ENCODE data around the gene ANO6.
A peak's percentile ranks its signal among the peaks of the same experiment; 100 is the strongest.
"Not testable (repeated sequence)": the region's sequence is repeated elsewhere in the genome, so short reads cannot be mapped to it uniquely, and the experiment has no call there.

ANO6 gene

GRCh38 chr12:45309836-45310626 lies 94.1 kb downstream of the ANO6 start:
- peak; percentile 44 for DNase-seq (ENCODE audit: low read depth)

- DNase-seq (ENCODE audit: low read depth) = no peak
Observed at GRCh38 chr12:45310627-45310968, 94.7 kb downstream of the ANO6 start.

- DNase-seq (ENCODE audit: low read depth) = no peak
Observed at GRCh38 chr12:45312012-45312411, 96.1 kb downstream of the ANO6 start.

GRCh38 chr12:45314770-45315169 lies 98.9 kb downstream of the ANO6 start:
- no peak for DNase-seq (ENCODE audit: low read depth)

- DNase-seq (ENCODE audit: low read depth) = no peak
Observed at GRCh38 chr12:45315462-45315861, 99.6 kb downstream of the ANO6 start.

- DNase-seq (ENCODE audit: low read depth) = not testable (repeated sequence)
Observed at GRCh38 chr12:45317261-45317660, 101.4 kb downstream of the ANO6 start.

- DNase-seq (ENCODE audit: low read depth) = no peak
Observed at GRCh38 chr12:45322810-45323209, 106.9 kb downstream of the ANO6 start.

- DNase-seq (ENCODE audit: low read depth) = no peak
Observed at GRCh38 chr12:45324391-45324790, 108.5 kb downstream of the ANO6 start.

- no peak for DNase-seq (ENCODE audit: low read depth)
Observed at GRCh38 chr12:45326358-45326975, 110.6 kb downstream of the ANO6 start.

- DNase-seq (ENCODE audit: low read depth) = no peak
Observed at GRCh38 chr12:45327823-45328383, 112.0 kb downstream of the ANO6 start.

GRCh38 chr12:45329238-45329637 lies 113.3 kb downstream of the ANO6 start:
- DNase-seq (ENCODE audit: low read depth) = no peak

- no peak for DNase-seq (ENCODE audit: low read depth)
Observed at GRCh38 chr12:45329702-45330101, 113.8 kb downstream of the ANO6 start.

- no peak for DNase-seq (ENCODE audit: low read depth)
Observed at GRCh38 chr12:45331552-45331951, 115.7 kb downstream of the ANO6 start.

GRCh38 chr12:45334396-45334795 lies 118.5 kb downstream of the ANO6 start:
- DNase-seq (ENCODE audit: low read depth) = no peak

- peak; percentile 57 for DNase-seq (ENCODE audit: low read depth)
Observed at GRCh38 chr12:45336331-45336730, 120.4 kb downstream of the ANO6 start.

- DNase-seq (ENCODE audit: low read depth) = peak; percentile 43
Observed at GRCh38 chr12:45336762-45337596, 121.1 kb downstream of the ANO6 start.

GRCh38 chr12:45337835-45338234 lies 121.9 kb downstream of the ANO6 start:
- no peak for DNase-seq (ENCODE audit: low read depth)

- DNase-seq (ENCODE audit: low read depth) = no peak
Observed at GRCh38 chr12:45338272-45338671, 122.4 kb downstream of the ANO6 start.

- DNase-seq (ENCODE audit: low read depth) = no peak
Observed at GRCh38 chr12:45339035-45339434, 123.1 kb downstream of the ANO6 start.

GRCh38 chr12:45342171-45342570 lies 126.3 kb downstream of the ANO6 start:
- no peak for DNase-seq (ENCODE audit: low read depth)

GRCh38 chr12:45342848-45343247 lies 127.0 kb downstream of the ANO6 start:
- no peak for DNase-seq (ENCODE audit: low read depth)

- DNase-seq (ENCODE audit: low read depth) = no peak
Observed at GRCh38 chr12:45343269-45344051, 127.6 kb downstream of the ANO6 start.
